H9 (cell line): ENCODE measurements around the gene CYP8B1. TPM values are rescaled to one million over a fixed set of nuclear protein-coding genes. Genes with fewer than 3 reads are reported as not detected.

ENCODE experiments used
- DNase-seq: peaks from one replicate; pipeline ENCODE4 v3.0.0-alpha.2; 2017
- H2AFZ ChIP-seq: one replicate; pipeline ENCODE4 v1.6.1; 2013; ENCODE audit warnings: mild to moderate bottlenecking, low read length, control low read depth, moderate library complexity
- H2AK5ac ChIP-seq: 2 replicates; pipeline ENCODE4 v1.6.1; 2013; ENCODE audit warnings: low read length, control low read depth, mixed read lengths; ENCODE audit not compliant: insufficient read length
- H2BK120ac ChIP-seq: one replicate; pipeline ENCODE4 v1.6.1; 2013; ENCODE audit warnings: low read depth, mild to moderate bottlenecking, low read length, control low read depth, inconsistent platforms; ENCODE audit not compliant: poor library complexity, severe bottlenecking
- H2BK12ac ChIP-seq: 2 replicates; pipeline ENCODE4 v1.6.1; 2013; ENCODE audit warnings: low read length, control low read depth, mixed read lengths, low read depth; ENCODE audit not compliant: insufficient read length
- H2BK15ac ChIP-seq: 2 replicates; pipeline ENCODE4 v1.6.1; 2013; ENCODE audit warnings: low read depth, low read length, control low read depth
- H2BK20ac ChIP-seq: one replicate; pipeline ENCODE4 v1.6.1; 2013; ENCODE audit warnings: low read depth, mild to moderate bottlenecking, low read length, control low read depth, inconsistent platforms; ENCODE audit not compliant: poor library complexity, severe bottlenecking
- H2BK5ac ChIP-seq: 2 replicates; pipeline ENCODE4 v1.6.1; 2013; ENCODE audit warnings: low read length, control low read depth, mixed read lengths; ENCODE audit not compliant: insufficient read length
- H3K14ac ChIP-seq: 2 replicates; pipeline ENCODE4 v1.6.1; 2013; ENCODE audit warnings: low read length, control low read depth; ENCODE audit not compliant: insufficient read depth
- H3K18ac ChIP-seq: 2 replicates; pipeline ENCODE4 v1.6.1; 2013; ENCODE audit warnings: low read depth, mild to moderate bottlenecking, mixed read lengths, low read length, control low read depth; ENCODE audit not compliant: insufficient read length
- H3K23ac ChIP-seq: 2 replicates; pipeline ENCODE4 v1.6.1; 2013; ENCODE audit warnings: low read length, control low read depth, mixed read lengths, low read depth; ENCODE audit not compliant: insufficient read length
- H3K23me2 ChIP-seq: 2 replicates; pipeline ENCODE4 v1.6.1; 2013; ENCODE audit warnings: low read depth, mild to moderate bottlenecking, mixed read lengths, low read length, control low read depth; ENCODE audit not compliant: insufficient read length, poor library complexity, severe bottlenecking
- H3K27ac ChIP-seq: 2 replicates; pipeline ENCODE4 v1.5.1; 2013; ENCODE audit warnings: low read length, control low read depth, mixed read lengths, low read depth; ENCODE audit not compliant: insufficient read length
- H3K27me3 ChIP-seq: 2 replicates; pipeline ENCODE4 v1.6.1; 2013; ENCODE audit warnings: low read length, control low read depth, inconsistent platforms; ENCODE audit not compliant: insufficient read depth
- H3K4ac ChIP-seq: 2 replicates; pipeline ENCODE4 v1.6.1; 2013; ENCODE audit warnings: low read depth, mild to moderate bottlenecking, control low read depth, inconsistent platforms, low read length, moderate library complexity
- H3K4me1 ChIP-seq: 2 replicates; pipeline ENCODE4 v1.6.1; 2013; ENCODE audit warnings: low read length, control low read depth, inconsistent platforms; ENCODE audit not compliant: insufficient read depth
- H3K4me2 ChIP-seq: 2 replicates; pipeline ENCODE4 v1.6.1; 2013; ENCODE audit warnings: low read length, control low read depth, mixed read lengths; ENCODE audit not compliant: insufficient read length, insufficient read depth
- H3K56ac ChIP-seq: 2 replicates; pipeline ENCODE4 v1.6.1; 2013; ENCODE audit warnings: low read depth, mild to moderate bottlenecking, mixed read lengths, low read length, control low read depth; ENCODE audit not compliant: insufficient read length
- H3K79me1 ChIP-seq: 2 replicates; pipeline ENCODE4 v1.6.1; 2013; ENCODE audit warnings: low read depth, mild to moderate bottlenecking, moderate library complexity, low read length, control low read depth, inconsistent platforms; ENCODE audit not compliant: insufficient read depth, poor library complexity, severe bottlenecking
- H3K79me2 ChIP-seq: 2 replicates; pipeline ENCODE4 v1.6.1; 2013; ENCODE audit warnings: low read length, control low read depth, inconsistent platforms; ENCODE audit not compliant: insufficient read depth
- H3K9ac ChIP-seq: 2 replicates; pipeline ENCODE4 v1.6.1; 2013; ENCODE audit warnings: low read length, control low read depth, mixed read lengths; ENCODE audit not compliant: insufficient read length; ENCODE audit errors: extremely low read depth
- H3K9me3 ChIP-seq: one replicate; pipeline ENCODE4 v1.6.1; 2013; ENCODE audit warnings: low read depth, low read length, inconsistent platforms; ENCODE audit not compliant: control insufficient read depth
- H3T11ph ChIP-seq: one replicate; pipeline ENCODE4 v1.6.1; 2013; ENCODE audit warnings: mild to moderate bottlenecking, low read length, control low read depth, inconsistent platforms
- H4K20me1 ChIP-seq: one replicate; pipeline ENCODE4 v1.6.1; 2013; ENCODE audit not compliant: control insufficient read depth, insufficient read length, insufficient read depth
- H4K5ac ChIP-seq: 2 replicates; pipeline ENCODE4 v1.6.1; 2013; ENCODE audit warnings: low read depth, mild to moderate bottlenecking, mixed read lengths, low read length, control low read depth; ENCODE audit not compliant: insufficient read length
- H4K8ac ChIP-seq: replicated peaks from 2 replicates; pipeline ENCODE4 v1.6.1; 2013; ENCODE audit warnings: low read length, control low read depth, mixed read lengths, low read depth; ENCODE audit not compliant: insufficient read length
- H4K91ac ChIP-seq: 2 replicates; pipeline ENCODE4 v1.6.1; 2013; ENCODE audit warnings: low read depth, mild to moderate bottlenecking, moderate library complexity, mixed read lengths, low read length, control low read depth; ENCODE audit not compliant: insufficient read length
- H3K27ac Mint-ChIP-seq, 3 experiments: 2 replicates in 2 of 3; 3 replicates in 1 of 3; pipeline ENCODE4 v1.8.0; 2020 to 2021; ENCODE audit warnings: mixed read lengths in 3 of 3, mild to moderate bottlenecking in 1 of 3, moderate library complexity in 1 of 3
- H3K27me3 Mint-ChIP-seq: 2 replicates; pipeline ENCODE4 v1.8.0; 2021; ENCODE audit warnings: low read depth, mild to moderate bottlenecking, moderate library complexity, mixed read lengths
- H3K36me3 Mint-ChIP-seq, 3 experiments: 2 replicates in 2 of 3; 3 replicates in 1 of 3; pipeline ENCODE4 v1.8.0; 2020 to 2021; ENCODE audit warnings: low read depth in 3 of 3, mixed read lengths in 3 of 3; ENCODE audit not compliant: insufficient read depth in 1 of 3
- H3K4me1 Mint-ChIP-seq, 2 experiments: 2 replicates each; pipeline ENCODE4 v1.8.0; 2020; ENCODE audit warnings: mixed read lengths in 2 of 2
- H3K4me3 Mint-ChIP-seq, 2 experiments: 2 replicates in 1 of 2; 3 replicates in 1 of 2; pipeline ENCODE4 v1.8.0; 2020 to 2021; ENCODE audit warnings: mild to moderate bottlenecking in 2 of 2, mixed read lengths in 2 of 2, moderate library complexity in 1 of 2
- H3K9me3 Mint-ChIP-seq, 2 experiments: 2 replicates in 1 of 2; 3 replicates in 1 of 2; pipeline ENCODE4 v1.8.0; 2020; ENCODE audit warnings: mild to moderate bottlenecking in 2 of 2, mixed read lengths in 2 of 2, moderate library complexity in 1 of 2
- CTCF ChIP-seq: fragments of 200-600 bp; sonication (generic); conservative IDR thresholded peaks from 3 replicates; pipeline ENCODE4 v1.8.0; 2021; ENCODE audit warnings: antibody characterized with exemption, mild to moderate bottlenecking
- WGBS: extraction: QIAGEN DNeasy Blood & Tissue Kit; methylation state at CpG from one replicate; pipeline ENCODE4 v1.1.7; 2013; ENCODE audit warnings: missing lambda C conversion rate, low lambda C conversion rate, mixed read lengths; ENCODE audit not compliant: insufficient read length; ENCODE audit errors: extremely low coverage; 5-methylcytosine and 5-hydroxymethylcytosine counted together
- total RNA-seq: library from RNA; stranded (reverse); gene quantifications from 2 replicates; pipeline ENCODE4 v1.2.1, GENCODE V29; 2021

Gene CYP8B1
- total RNA-seq, 1 experiment from 2014 or later: not detected

- Histone ChIP-seq H3K27me3 (no peaks in the 10 kb centered on the region), H2AK5ac (no peak overlapping the region), H2BK12ac (no peak overlapping the region), H3K4me1 (no peaks in the 10 kb centered on the region), H3T11ph (no peak overlapping the region), H2BK5ac (no peak overlapping the region), H3K9ac (no peak overlapping the region), H2AFZ (no peak overlapping the region), H3K18ac (no peak overlapping the region), H3K56ac (no peak overlapping the region), H3K79me1 (no peaks in the 10 kb centered on the region), H3K4me2 (no peak overlapping the region), H3K4ac (no peak overlapping the region), H4K5ac (no peak overlapping the region), H2BK20ac (no peak overlapping the region), H4K8ac (no peak overlapping the region), H2BK120ac (no peak overlapping the region), H3K23me2 (no peaks in the 10 kb centered on the region), H3K9me3 (no peaks in the 10 kb centered on the region), H3K23ac (no peak overlapping the region), H4K91ac (no peak overlapping the region), H3K14ac (no peak overlapping the region), H3K79me2 (no peaks in the 10 kb centered on the region; the same call in 1 of the 2 replicates), H4K20me1 (no peaks in the 10 kb centered on the region), H3K27ac (no peak overlapping the region), H2BK15ac (no peak overlapping the region)
- TF ChIP-seq CTCF: no peak
- no CpG with 5 or more reads among the region's 2 CpGs for WGBS
- H3K4me3 Mint-ChIP-seq: no peak overlapping the region
- H3K9me3 Mint-ChIP-seq: peaks cover 0 to 3% of the 10 kb centered on the region in 2 experiments; a peak in 1 of 5 replicates
- no peak for DNase-seq
- H3K27me3 Mint-ChIP-seq: peaks cover 1% of the 10 kb centered on the region; the same call in 1 of the 2 replicates
- no peaks in the 10 kb centered on the region for H3K36me3 Mint-ChIP-seq
- H3K27ac Mint-ChIP-seq: peak overlapping the region in 1 of 3 experiments; percentile 37; a peak in 1 of 7 replicates
- H3K4me1 Mint-ChIP-seq: peaks cover 7 to 8% of the 10 kb centered on the region in 2 experiments
Observed at GRCh38 chr3:42852441-42852840, 23.2 kb downstream of the CYP8B1 start.
